ENCODE measurements around the gene COMT.

The COMT gene

DNA sequence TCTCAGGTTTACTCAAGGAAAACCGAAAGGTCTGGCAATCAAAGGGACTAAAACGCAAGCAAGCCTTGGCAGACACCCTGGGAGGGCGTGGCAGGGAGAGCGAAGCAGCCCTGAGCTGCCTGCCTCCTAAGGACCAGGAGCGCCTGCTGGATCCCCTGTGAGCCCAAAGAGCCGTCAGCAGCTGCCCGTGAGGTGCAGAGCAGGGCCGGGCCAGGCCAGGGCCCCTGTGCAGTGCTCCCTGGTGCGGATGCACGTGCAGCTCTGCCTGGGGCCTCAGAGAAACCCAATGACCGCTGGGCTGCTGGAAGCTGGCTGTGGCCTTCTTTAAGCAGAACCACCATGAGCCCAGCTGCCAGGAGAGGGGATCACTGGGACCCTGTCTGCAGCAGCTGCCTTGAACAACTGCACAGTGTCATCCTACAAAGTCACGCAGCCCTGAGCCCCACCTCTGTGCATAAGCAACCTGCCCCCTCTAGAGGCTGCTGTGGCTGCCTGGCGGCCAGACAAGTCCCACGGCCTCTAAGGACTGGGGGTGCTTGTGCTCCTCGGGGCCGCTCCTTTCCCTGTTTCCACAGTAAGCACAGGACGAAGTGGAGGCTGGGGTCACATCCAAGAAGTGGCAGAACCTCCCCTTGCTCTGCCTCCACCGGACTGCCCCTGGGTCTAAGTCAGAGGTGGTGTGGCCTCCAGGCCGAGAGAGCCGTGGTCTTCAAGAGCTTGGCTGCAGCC, 29.1 kb upstream of the COMT start:
- no CpG with 5 or more reads among the region's 20 CpGs for WGBS, 2 donors (ENCODE audit: extremely low coverage in 2 of 2, insufficient read length in 2 of 2, insufficient replicate concordance in 1 of 2)
- H2BK5ac ChIP-seq (ENCODE audit: low read length), result no peak overlapping the region
- no peak overlapping the region for H4K91ac ChIP-seq (ENCODE audit: low read depth, low read length, poor library complexity)
- no peak overlapping the region for H3K14ac ChIP-seq (ENCODE audit: low read length)
- H4K8ac ChIP-seq (ENCODE audit: low read depth, low read length), result no peak overlapping the region
- peak overlapping the region; percentile 68 for H2AK5ac ChIP-seq (ENCODE audit: low read depth, low read length)
- DNase-seq (ENCODE audit: low spot score), result no peak
- no peak overlapping the region for H3K4me2 ChIP-seq (ENCODE audit: insufficient read depth, low read length, poor library complexity, severe bottlenecking)
- peaks cover 5% of the 10 kb centered on the region for H3K79me1 ChIP-seq (ENCODE audit: low read depth, low read length)
- no peak overlapping the region for H3K4ac ChIP-seq (ENCODE audit: low read length)
- H3K23ac ChIP-seq (ENCODE audit: low read depth, low read length, poor library complexity), result peak overlapping the region; percentile 65
- H3K27ac ChIP-seq (replicated peaks; ENCODE audit: low read length), result no peak overlapping the region
- H2BK120ac ChIP-seq (ENCODE audit: low read depth, low read length), result no peak overlapping the region
- peaks cover 0 to 7% of the 10 kb centered on the region in 2 donors for H3K9me3 ChIP-seq (replicated peaks in 1 of 2; ENCODE audit: control insufficient read depth in 2 of 2, insufficient read depth in 1 of 2, low read depth in 1 of 2, low read length in 2 of 2)
- peaks cover 0 to 1% of the 10 kb centered on the region in 2 donors for H3K36me3 ChIP-seq (replicated peaks in 1 of 2; ENCODE audit: control insufficient read depth in 2 of 2, insufficient read depth in 2 of 2, low read length in 2 of 2)
- H2BK15ac ChIP-seq (ENCODE audit: low read length), result peak overlapping the region; percentile 7
- peak overlapping the region; percentile 23 for H2AFZ ChIP-seq (ENCODE audit: low read length)
- peak overlapping the region; percentile 56 for H3K18ac ChIP-seq (ENCODE audit: low read length)
- H3K27me3 ChIP-seq (ENCODE audit: control insufficient read depth in 3 of 3, insufficient read depth in 3 of 3, low read depth in 1 of 3, low read length in 3 of 3), result peaks cover 0 to 38% (median 3%) of the 10 kb centered on the region in 3 experiments
- H3K4me1 ChIP-seq (ENCODE audit: control insufficient read depth in 2 of 2, insufficient read depth in 1 of 2, low read depth in 1 of 2, low read length in 2 of 2), result peaks cover 5 to 6% of the 10 kb centered on the region in 2 donors
- no peak overlapping the region for H3K9ac ChIP-seq (ENCODE audit: low read depth, low read length, poor library complexity)
- H2BK12ac ChIP-seq (ENCODE audit: low read length), result no peak overlapping the region
- no peak overlapping the region for H3K4me3 ChIP-seq (ENCODE audit: low read length in 2 of 2)

DNA sequence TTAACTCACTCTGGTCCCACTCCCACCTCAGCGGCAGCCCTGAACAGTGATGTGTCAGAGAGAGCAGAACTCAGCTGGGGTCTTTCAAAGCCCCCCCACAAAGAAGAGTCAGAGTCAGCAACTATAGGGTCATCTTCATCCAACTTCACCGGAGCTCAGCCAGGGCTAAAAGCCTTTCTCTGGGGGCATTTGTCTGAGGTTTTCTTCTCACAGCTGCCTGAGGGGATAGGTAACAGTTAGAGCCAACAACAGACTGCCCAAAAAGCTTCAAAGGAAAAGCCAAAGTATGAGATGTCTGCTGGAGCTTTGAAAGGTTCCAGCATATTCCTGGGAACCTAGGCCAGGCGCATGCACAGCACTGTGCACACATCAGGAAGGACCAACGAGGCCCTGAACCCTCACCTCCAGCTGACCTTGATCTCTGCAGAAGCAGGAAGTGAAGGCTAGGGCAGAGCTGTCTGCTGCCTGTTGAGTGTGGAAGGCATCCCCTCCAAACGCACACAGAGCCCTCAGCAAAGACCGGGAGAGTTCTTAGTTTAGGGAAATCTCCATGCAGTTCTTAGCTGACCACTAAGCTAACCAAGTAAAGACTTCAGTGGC, 28.1 kb upstream of the COMT start:
- H2AK5ac ChIP-seq (ENCODE audit: low read depth, low read length), result no peak overlapping the region
- peaks cover 0 to 48% (median 5%) of the 10 kb centered on the region in 3 experiments for H3K27me3 ChIP-seq (ENCODE audit: control insufficient read depth in 3 of 3, insufficient read depth in 3 of 3, low read depth in 1 of 3, low read length in 3 of 3)
- peaks cover 5 to 6% of the 10 kb centered on the region in 2 donors for H3K4me1 ChIP-seq (ENCODE audit: control insufficient read depth in 2 of 2, insufficient read depth in 1 of 2, low read depth in 1 of 2, low read length in 2 of 2)
- H2BK15ac ChIP-seq (ENCODE audit: low read length), result no peak overlapping the region
- WGBS, 2 donors (ENCODE audit: extremely low coverage in 2 of 2, insufficient read length in 2 of 2, insufficient replicate concordance in 1 of 2), result no CpG with 5 or more reads among the region's 6 CpGs
- no peak overlapping the region for H2BK12ac ChIP-seq (ENCODE audit: low read length)
- H3K4me3 ChIP-seq (ENCODE audit: low read length in 2 of 2), result no peak overlapping the region
- no peak overlapping the region for H3K4ac ChIP-seq (ENCODE audit: low read length)
- no peak overlapping the region for H3K9ac ChIP-seq (ENCODE audit: low read depth, low read length, poor library complexity)
- no peak overlapping the region for H3K23ac ChIP-seq (ENCODE audit: low read depth, low read length, poor library complexity)
- no peak for DNase-seq (ENCODE audit: low spot score)
- no peak overlapping the region for H3K27ac ChIP-seq (replicated peaks; ENCODE audit: low read length)
- no peak overlapping the region for H2BK5ac ChIP-seq (ENCODE audit: low read length)
- H3K4me2 ChIP-seq (ENCODE audit: insufficient read depth, low read length, poor library complexity, severe bottlenecking), result no peak overlapping the region
- H3K14ac ChIP-seq (ENCODE audit: low read length), result no peak overlapping the region
- H2BK120ac ChIP-seq (ENCODE audit: low read depth, low read length), result no peak overlapping the region
- no peak overlapping the region for H3K18ac ChIP-seq (ENCODE audit: low read length)
- H3K9me3 ChIP-seq (replicated peaks in 1 of 2; ENCODE audit: control insufficient read depth in 2 of 2, insufficient read depth in 1 of 2, low read depth in 1 of 2, low read length in 2 of 2), result peaks cover 0 to 7% of the 10 kb centered on the region in 2 donors
- no peak overlapping the region for H2AFZ ChIP-seq (ENCODE audit: low read length)
- peaks cover 0 to 1% of the 10 kb centered on the region in 2 donors for H3K36me3 ChIP-seq (replicated peaks in 1 of 2; ENCODE audit: control insufficient read depth in 2 of 2, insufficient read depth in 2 of 2, low read length in 2 of 2)
- peaks cover 5% of the 10 kb centered on the region for H3K79me1 ChIP-seq (ENCODE audit: low read depth, low read length)
- no peak overlapping the region for H4K91ac ChIP-seq (ENCODE audit: low read depth, low read length, poor library complexity)
- no peak overlapping the region for H4K8ac ChIP-seq (ENCODE audit: low read depth, low read length)

DNA sequence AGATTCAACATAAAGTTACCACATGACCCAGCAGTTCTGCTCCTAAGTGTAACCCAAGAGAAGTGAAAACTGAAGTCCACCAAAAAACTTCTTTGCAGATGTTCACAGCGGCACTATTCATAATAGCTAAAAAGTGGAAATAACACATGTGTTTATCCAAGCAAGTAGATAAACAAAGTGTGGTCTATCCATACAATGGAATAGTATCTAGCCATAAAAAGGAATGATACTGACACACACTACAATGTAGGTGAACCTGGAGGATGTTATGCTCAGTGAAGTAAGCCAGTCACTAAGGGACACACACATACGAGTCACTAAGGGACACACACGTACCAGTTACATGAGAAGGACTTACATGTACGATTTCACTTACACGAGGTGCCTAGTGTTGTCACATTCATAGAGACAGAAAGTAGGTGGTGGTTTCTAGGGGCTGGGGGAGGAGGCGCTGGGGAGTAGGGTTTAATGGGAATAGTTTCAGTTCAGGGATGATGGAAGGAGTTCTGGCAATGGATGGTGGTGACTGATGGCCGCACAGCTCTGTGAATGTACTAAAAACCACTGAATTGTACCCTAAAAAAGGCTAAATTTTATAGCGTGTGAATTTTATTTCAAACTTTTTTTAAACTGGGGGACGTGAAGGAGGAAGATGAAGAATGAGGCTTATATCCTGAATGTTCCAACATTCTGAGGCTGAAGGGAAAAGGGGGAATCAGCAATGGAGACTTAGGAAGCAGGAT, 27.2 kb upstream of the COMT start:
- no peak overlapping the region for H3K18ac ChIP-seq (ENCODE audit: low read length)
- peaks cover 0 to 1% of the 10 kb centered on the region in 2 donors for H3K36me3 ChIP-seq (replicated peaks in 1 of 2; ENCODE audit: control insufficient read depth in 2 of 2, insufficient read depth in 2 of 2, low read length in 2 of 2)
- peaks cover 2 to 5% of the 10 kb centered on the region in 2 donors for H3K4me1 ChIP-seq (ENCODE audit: control insufficient read depth in 2 of 2, insufficient read depth in 1 of 2, low read depth in 1 of 2, low read length in 2 of 2)
- H2BK120ac ChIP-seq (ENCODE audit: low read depth, low read length), result no peak overlapping the region
- no peak overlapping the region for H2AFZ ChIP-seq (ENCODE audit: low read length)
- H3K9me3 ChIP-seq (replicated peaks in 1 of 2; ENCODE audit: control insufficient read depth in 2 of 2, insufficient read depth in 1 of 2, low read depth in 1 of 2, low read length in 2 of 2), result peaks cover 0 to 7% of the 10 kb centered on the region in 2 donors
- H3K27ac ChIP-seq (replicated peaks; ENCODE audit: low read length), result no peak overlapping the region
- H3K4me2 ChIP-seq (ENCODE audit: insufficient read depth, low read length, poor library complexity, severe bottlenecking), result no peak overlapping the region
- peak overlapping the region in 1 of 2 donors; percentile 21 for H3K4me3 ChIP-seq (ENCODE audit: low read length in 2 of 2)
- H3K9ac ChIP-seq (ENCODE audit: low read depth, low read length, poor library complexity), result no peak overlapping the region
- no peak overlapping the region for H2AK5ac ChIP-seq (ENCODE audit: low read depth, low read length)
- no peak overlapping the region for H3K14ac ChIP-seq (ENCODE audit: low read length)
- no peak overlapping the region for H3K23ac ChIP-seq (ENCODE audit: low read depth, low read length, poor library complexity)
- no peak overlapping the region for H4K91ac ChIP-seq (ENCODE audit: low read depth, low read length, poor library complexity)
- no peak for DNase-seq (ENCODE audit: low spot score)
- H4K8ac ChIP-seq (ENCODE audit: low read depth, low read length), result no peak overlapping the region
- H3K79me1 ChIP-seq (ENCODE audit: low read depth, low read length), result peaks cover 4% of the 10 kb centered on the region
- H2BK15ac ChIP-seq (ENCODE audit: low read length), result no peak overlapping the region
- no CpG with 5 or more reads among the region's 9 CpGs for WGBS, 2 donors (ENCODE audit: extremely low coverage in 2 of 2, insufficient read length in 2 of 2, insufficient replicate concordance in 1 of 2)
- peaks cover 0 to 48% (median 5%) of the 10 kb centered on the region in 3 experiments for H3K27me3 ChIP-seq (ENCODE audit: control insufficient read depth in 3 of 3, insufficient read depth in 3 of 3, low read depth in 1 of 3, low read length in 3 of 3)
- H3K4ac ChIP-seq (ENCODE audit: low read length), result no peak overlapping the region
- H2BK12ac ChIP-seq (ENCODE audit: low read length), result no peak overlapping the region
- no peak overlapping the region for H2BK5ac ChIP-seq (ENCODE audit: low read length)

All from neuronal stem cell (in vitro differentiated cells).